ENCODE measurements around the gene PRR7. TPM values are rescaled to one million over a fixed set of nuclear protein-coding genes. Genes with fewer than 3 reads are reported as not detected.

The PRR7 gene
- total RNA-seq, 1 donor from 2014 or later: 8.8 TPM

- Mint-ChIP-seq H3K36me3 (peaks cover 16% of the 10 kb centered on the region), H3K9me3 (no peaks in the 10 kb centered on the region), H3K4me3 (no peak overlapping the region), H3K4me1 (ENCODE audit: unreplicated experiment) (peaks cover 2% of the 10 kb centered on the region), H3K27me3 (peaks cover 2% of the 10 kb centered on the region), H3K27ac (no peak overlapping the region)
- TF ChIP-seq CTCF (conservative IDR thresholded peaks at IDR 0.05): no peak
- DNase-seq (ENCODE audit: extremely low spot score, unreplicated experiment): no peak
These were observed 7.0 kb upstream of the PRR7 start for GRCh38 chr5:177439518-177440053.

GRCh38 chr5:177440211-177440989 lies 6.2 kb upstream of the PRR7 start:
- no peak for DNase-seq (ENCODE audit: extremely low spot score, unreplicated experiment)
- Mint-ChIP-seq H3K4me3 (no peak overlapping the region), H3K27ac (no peak overlapping the region), H3K4me1 (ENCODE audit: unreplicated experiment) (peaks cover 7% of the 10 kb centered on the region), H3K36me3 (peaks cover 16% of the 10 kb centered on the region), H3K9me3 (no peaks in the 10 kb centered on the region), H3K27me3 (peaks cover 9% of the 10 kb centered on the region)
- TF ChIP-seq CTCF (conservative IDR thresholded peaks at IDR 0.05): no peak

GRCh38 chr5:177440990-177441780 lies 5.4 kb upstream of the PRR7 start:
- DNase-seq (ENCODE audit: extremely low spot score, unreplicated experiment): no peak
- H3K27me3 Mint-ChIP-seq: peaks cover 15% of the 10 kb centered on the region
- H3K36me3 Mint-ChIP-seq: peaks cover 16% of the 10 kb centered on the region
- H3K9me3 Mint-ChIP-seq: no peaks in the 10 kb centered on the region
- no peak overlapping the region for H3K4me3 Mint-ChIP-seq
- peaks cover 14% of the 10 kb centered on the region for H3K4me1 Mint-ChIP-seq (ENCODE audit: unreplicated experiment)
- no peak for TF ChIP-seq CTCF (conservative IDR thresholded peaks at IDR 0.05)
- H3K27ac Mint-ChIP-seq: no peak overlapping the region

- Mint-ChIP-seq H3K36me3 (peaks cover 16% of the 10 kb centered on the region), H3K4me1 (ENCODE audit: unreplicated experiment) (peaks cover 14% of the 10 kb centered on the region), H3K9me3 (no peaks in the 10 kb centered on the region), H3K4me3 (no peak overlapping the region), H3K27me3 (peaks cover 15% of the 10 kb centered on the region), H3K27ac (no peak overlapping the region)
- no peak for DNase-seq (ENCODE audit: extremely low spot score, unreplicated experiment)
- TF ChIP-seq CTCF (conservative IDR thresholded peaks at IDR 0.05): no peak
These were observed 4.4 kb upstream of the PRR7 start for GRCh38 chr5:177442066-177442826.

Data from type B pancreatic cell (in vitro differentiated cells).